ENCODE data around the gene HEXIM1. TPM values are rescaled to one million over a fixed set of nuclear protein-coding genes. Genes with fewer than 3 reads are reported as not detected.

HEXIM1 gene
- total RNA-seq, 6 experiments from 2014 or later: 14.0 to 27.1 (median 19.6) TPM

GRCh38 chr17:45146166-45146565 lies 2.1 kb upstream of the HEXIM1 start:
- Histone ChIP-seq H3K27ac (no peak overlapping the region), H3K4me1 (peaks cover 0 to 21% (median 5%) of the 10 kb centered on the region in 4 donors), H3K27me3 (no peaks in the 10 kb centered on the region), H3K4me3 (no peak overlapping the region), H3K9me3 (no peaks in the 10 kb centered on the region), H3K36me3 (peaks cover 0 to 5% (median 0%) of the 10 kb centered on the region in 4 donors)
- intact Hi-C loops (cut with DNase I): no loop called here
- 72% methylated on average over 3 of the region's 10 CpGs for WGBS (ENCODE audit: insufficient coverage, low coverage, low lambda C conversion rate, missing lambda C conversion rate)
- DNase-seq (peak in 2 of 3 donors; percentile 24 to 57), ATAC-seq (no peak)
- TF ChIP-seq, protein P1, sequence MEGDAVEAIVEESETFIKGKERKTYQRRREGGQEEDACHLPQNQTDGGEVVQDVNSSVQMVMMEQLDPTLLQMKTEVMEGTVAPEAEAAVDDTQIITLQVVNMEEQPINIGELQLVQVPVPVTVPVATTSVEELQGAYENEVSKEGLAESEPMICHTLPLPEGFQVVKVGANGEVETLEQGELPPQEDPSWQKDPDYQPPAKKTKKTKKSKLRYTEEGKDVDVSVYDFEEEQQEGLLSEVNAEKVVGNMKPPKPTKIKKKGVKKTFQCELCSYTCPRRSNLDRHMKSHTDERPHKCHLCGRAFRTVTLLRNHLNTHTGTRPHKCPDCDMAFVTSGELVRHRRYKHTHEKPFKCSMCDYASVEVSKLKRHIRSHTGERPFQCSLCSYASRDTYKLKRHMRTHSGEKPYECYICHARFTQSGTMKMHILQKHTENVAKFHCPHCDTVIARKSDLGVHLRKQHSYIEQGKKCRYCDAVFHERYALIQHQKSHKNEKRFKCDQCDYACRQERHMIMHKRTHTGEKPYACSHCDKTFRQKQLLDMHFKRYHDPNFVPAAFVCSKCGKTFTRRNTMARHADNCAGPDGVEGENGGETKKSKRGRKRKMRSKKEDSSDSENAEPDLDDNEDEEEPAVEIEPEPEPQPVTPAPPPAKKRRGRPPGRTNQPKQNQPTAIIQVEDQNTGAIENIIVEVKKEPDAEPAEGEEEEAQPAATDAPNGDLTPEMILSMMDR (IDR thresholded peaks at IDR 0.05): no peak
- no peak for TF ChIP-seq POLR2A (IDR thresholded peaks at IDR 0.05)

- intact Hi-C loops (cut with DNase I): no loop called here
- Histone ChIP-seq H3K27me3 (no peaks in the 10 kb centered on the region), H3K4me3 (peak overlapping the region in 1 of 3 donors; percentile 68), H3K9me3 (no peaks in the 10 kb centered on the region), H3K4me1 (peaks cover 0 to 24% (median 7%) of the 10 kb centered on the region in 4 donors), H3K36me3 (peaks cover 0 to 2% (median 0%) of the 10 kb centered on the region in 4 donors), H3K27ac (peak overlapping the region in 2 of 3 donors; percentile 96 to 97)
- DNase-seq (no peak), ATAC-seq (no peak)
- 90% methylated on average over 4 of the region's 4 CpGs for WGBS (ENCODE audit: insufficient coverage, low coverage, low lambda C conversion rate, missing lambda C conversion rate)
- TF ChIP-seq, protein P1 (IDR thresholded peaks at IDR 0.05): no peak
- TF ChIP-seq POLR2A (IDR thresholded peaks at IDR 0.05): no peak
Observed at GRCh38 chr17:45146592-45146889, 1.7 kb upstream of the HEXIM1 start.

- DNase-seq: peak in 2 of 3 donors; percentile 46 to 61
- peak in 3 of 4 donors; percentile 1 to 5 (median 4) for ATAC-seq
- Histone ChIP-seq H3K4me3 (peak overlapping the region; percentile 61 to 78 (median 68)), H3K36me3 (no peaks in the 10 kb centered on the region), H3K4me1 (peaks cover 0 to 28% (median 9%) of the 10 kb centered on the region in 4 donors), H3K27me3 (no peaks in the 10 kb centered on the region), H3K27ac (peak overlapping the region; percentile 96 to 99 (median 97)), H3K9me3 (no peaks in the 10 kb centered on the region)
- 9% methylated on average over 13 of the region's 29 CpGs for WGBS (ENCODE audit: insufficient coverage, low coverage, low lambda C conversion rate, missing lambda C conversion rate)
- intact Hi-C loops (cut with DNase I): no loop called here
- TF ChIP-seq, protein P1 (IDR thresholded peaks at IDR 0.05): no peak
Observed at GRCh38 chr17:45146890-45147580, 1.2 kb upstream of the HEXIM1 start.

DNA sequence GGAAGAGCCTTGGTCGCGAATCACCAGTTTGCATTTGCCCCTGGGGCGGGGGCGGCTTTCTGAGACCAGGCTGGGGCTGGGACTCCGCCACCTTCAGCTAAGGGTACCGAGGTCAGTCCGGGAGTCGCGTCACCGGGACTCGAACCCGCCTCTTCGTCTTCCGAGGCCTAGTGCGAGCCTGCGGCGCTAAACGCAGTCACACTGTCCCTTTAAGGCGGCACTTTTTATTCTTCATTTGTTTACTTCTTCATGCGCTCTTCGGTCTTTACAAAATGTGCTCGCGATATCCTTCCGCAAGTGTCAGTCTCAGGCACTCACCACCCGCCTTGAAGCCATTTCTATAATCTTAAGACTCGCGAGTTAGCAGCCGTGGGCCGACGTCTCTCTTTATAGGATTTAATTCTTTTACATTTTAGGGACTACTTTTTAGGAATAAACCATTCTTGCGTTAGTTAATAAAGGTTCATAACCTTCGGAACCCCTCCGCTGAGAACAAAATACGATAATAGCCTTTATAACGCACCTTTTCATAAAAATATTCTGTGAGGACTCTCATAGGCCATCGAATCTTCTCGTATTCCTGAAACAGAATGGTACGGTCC lies 593 bp upstream of the HEXIM1 start:
- peak overlapping the region; percentile 61 to 78 (median 68) for H3K4me3 ChIP-seq
- peak overlapping the region; percentile 96 to 99 (median 97) for H3K27ac ChIP-seq
- WGBS (ENCODE audit: insufficient coverage, low coverage, low lambda C conversion rate, missing lambda C conversion rate): under 1% methylated on average over 37 of the region's 38 CpGs
- TF ChIP-seq POLR2A (IDR thresholded peaks at IDR 0.05): no peak
- TF ChIP-seq, protein P1 (IDR thresholded peaks at IDR 0.05): no peak
- peak; percentile 34 to 44 (median 39) for ATAC-seq
- intact Hi-C loops (cut with DNase I): no loop called here
- no peaks in the 10 kb centered on the region for H3K36me3 ChIP-seq
- H3K27me3 ChIP-seq: no peaks in the 10 kb centered on the region
- peaks cover 0 to 32% (median 9%) of the 10 kb centered on the region in 4 donors for H3K4me1 ChIP-seq
- no peaks in the 10 kb centered on the region for H3K9me3 ChIP-seq
- peak; percentile 82 to 88 (median 87) for DNase-seq
